ENCODE data around the gene OR10G8.

GRCh38 chr11:124041254-124041653 is 14.7 kb downstream of the OR10G8 start, which contains the start of gene OR10G7:
- TF ChIP-seq CTCF (IDR thresholded peaks at IDR 0.05) (no peak), ZFX (IDR thresholded peaks at IDR 0.05; ENCODE audit: borderline replicate concordance) (no peak)

Data from 22Rv1 (cell line).